Activated CD4-positive, alpha-beta T cell treated with anti-CD3 and anti-CD28 coated beads, Interleukin-2, Interleukin-4, amounts not matched to agents 100 ng/mL and 50 ng/mL, durations not matched to agents 16 hours and 8 hours (primary cell): ENCODE measurements around the gene TMEM14A.
"Not testable (repeated sequence)": the region's sequence is repeated elsewhere in the genome, so short reads cannot be mapped to it uniquely, and the experiment has no call there.

ENCODE experiments used
- DNase-seq: peaks from one replicate; pipeline ENCODE4 v3.0.0-alpha.2; 2020; ENCODE audit warnings: low spot score

Gene TMEM14A

DNA sequence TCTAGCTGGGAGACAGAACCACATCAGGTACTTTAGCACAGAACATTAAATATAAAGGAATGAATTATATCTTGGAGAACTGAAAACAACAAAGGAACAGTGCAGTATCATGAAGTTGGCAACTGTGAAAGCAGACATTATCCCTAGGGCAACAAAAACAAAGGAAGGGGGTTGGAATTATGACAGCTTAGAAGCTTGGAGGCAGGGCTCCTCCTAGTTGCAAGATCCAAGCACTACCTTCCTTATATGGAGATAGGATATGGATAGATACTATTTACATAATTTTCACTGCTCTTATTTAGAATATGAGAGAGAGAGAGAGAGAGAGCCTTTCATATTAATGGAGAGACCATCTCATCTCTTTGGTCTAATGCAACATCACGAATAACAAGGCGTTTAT lies 27.0 kb downstream of the TMEM14A start:
- DNase-seq = no peak

- no peak for DNase-seq
Observed at GRCh38 chr6:52704060-52704459, 33.1 kb downstream of the TMEM14A start.

DNA sequence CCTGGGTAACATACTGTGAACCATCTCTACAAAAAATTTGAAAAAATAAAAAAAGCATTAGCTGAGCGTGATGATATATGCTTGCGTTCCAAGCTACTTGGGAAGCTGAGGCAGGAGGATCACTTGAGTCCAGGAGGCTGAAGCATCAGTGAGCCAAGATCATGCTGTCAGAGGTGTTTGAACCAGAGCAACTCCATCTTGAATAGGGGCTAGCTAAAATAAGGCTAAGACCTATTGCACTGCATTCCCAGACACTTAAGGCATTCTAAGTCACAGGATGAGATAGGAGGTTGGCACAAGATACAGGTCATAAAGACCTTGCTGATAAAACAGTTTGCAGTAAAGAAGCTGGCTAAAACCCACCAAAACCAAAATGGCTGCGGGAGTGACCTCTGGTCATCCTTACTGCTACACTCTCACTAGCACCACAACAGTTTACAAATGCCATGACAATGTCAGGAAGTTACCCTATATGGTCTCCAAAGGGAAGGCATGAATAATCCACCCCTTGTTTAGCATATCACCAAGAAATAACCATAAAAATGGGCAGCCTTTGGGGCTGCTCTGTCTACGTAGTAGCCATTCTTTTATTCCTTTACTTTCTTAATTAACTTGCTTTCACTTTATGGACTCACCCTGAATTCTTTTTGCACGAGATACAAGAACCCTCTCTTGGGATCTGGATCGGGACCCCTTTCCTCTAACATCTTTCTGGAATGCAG lies 34.0 kb downstream of the TMEM14A start:
- DNase-seq = not testable (repeated sequence)

GRCh38 chr6:52706001-52706400 lies 35.1 kb downstream of the TMEM14A start:
- DNase-seq = no peak

DNA sequence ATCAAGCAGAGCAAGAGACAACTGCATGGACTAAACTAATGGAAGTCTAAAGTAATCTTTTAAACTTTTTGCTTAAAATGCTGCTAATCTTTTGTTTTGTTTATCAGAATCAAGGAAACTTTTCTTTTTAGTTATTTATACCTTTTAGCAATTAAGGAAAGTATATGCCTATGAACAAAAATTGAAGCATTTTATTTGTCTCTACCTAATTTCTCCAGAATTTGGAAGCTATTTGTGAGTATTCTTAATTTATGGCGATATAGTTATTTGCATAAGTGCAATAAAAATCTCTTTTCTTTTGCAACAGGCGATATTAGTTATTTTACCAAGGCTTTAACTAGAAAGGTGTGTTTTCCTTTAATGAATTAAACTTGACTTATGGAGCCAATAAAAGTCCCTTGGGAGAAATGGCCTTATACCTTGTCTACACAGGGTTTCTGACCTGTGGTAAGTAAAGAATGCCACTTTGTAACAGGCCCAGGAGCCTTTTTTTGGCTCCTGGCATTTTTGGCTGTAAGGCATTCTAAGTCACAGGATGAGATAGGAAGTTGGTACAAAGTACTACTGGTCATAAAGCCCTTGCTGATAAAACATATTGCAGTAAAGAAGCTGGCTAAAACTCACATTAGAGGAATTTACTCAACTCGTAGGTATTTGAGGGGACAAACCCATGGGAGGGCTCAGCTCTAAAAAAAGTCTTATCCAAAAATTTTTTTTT lies 37.2 kb downstream of the TMEM14A start:
- DNase-seq = no peak

GRCh38 chr6:52712136-52712535 lies 41.2 kb downstream of the TMEM14A start:
- no peak for DNase-seq

- not testable (repeated sequence) for DNase-seq
Observed at GRCh38 chr6:52714761-52715160, 43.8 kb downstream of the TMEM14A start.

GRCh38 chr6:52718550-52718949 lies 47.6 kb downstream of the TMEM14A start:
- no peak for DNase-seq

DNA sequence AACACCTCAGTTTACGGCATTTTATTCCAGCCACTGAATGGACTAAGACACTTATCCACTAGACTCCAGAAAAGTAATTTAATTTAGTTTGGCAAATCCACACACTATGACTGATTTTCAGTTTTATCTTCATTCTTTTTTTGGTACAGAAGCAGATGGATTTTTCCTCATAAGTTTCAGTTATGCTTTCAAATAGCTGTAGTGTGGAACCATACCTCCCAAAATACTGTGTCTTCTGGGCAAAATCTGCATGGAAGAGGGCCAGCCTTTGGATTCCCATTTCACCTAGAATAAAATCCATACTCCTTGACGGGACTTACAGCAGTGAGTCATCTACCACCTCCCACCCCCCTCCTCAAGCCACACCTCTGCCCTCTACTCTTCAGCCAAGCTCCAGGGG lies 49.4 kb downstream of the TMEM14A start:
- DNase-seq = no peak

DNA sequence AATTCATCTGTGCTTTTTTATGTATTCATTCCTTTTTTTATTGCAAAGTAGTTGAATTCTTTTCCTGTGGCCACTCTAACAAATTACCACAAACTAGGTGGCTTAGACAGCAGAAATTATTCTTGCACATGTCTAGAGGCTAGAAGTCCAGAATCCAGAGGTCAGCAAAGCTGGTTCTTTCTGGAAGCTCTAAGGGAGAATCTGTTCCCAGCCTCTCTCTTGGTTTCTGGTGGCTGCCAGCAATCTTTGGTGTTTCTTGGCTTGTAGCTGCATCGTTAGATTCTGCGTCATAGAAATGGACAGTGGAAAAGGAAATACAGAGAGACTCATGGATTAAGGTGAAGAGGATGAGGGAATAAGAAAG lies 53.1 kb downstream of the TMEM14A start:
- DNase-seq = no peak

- DNase-seq = peak; percentile 53
Observed at GRCh38 chr6:52724406-52725121, 53.7 kb downstream of the TMEM14A start.

DNA sequence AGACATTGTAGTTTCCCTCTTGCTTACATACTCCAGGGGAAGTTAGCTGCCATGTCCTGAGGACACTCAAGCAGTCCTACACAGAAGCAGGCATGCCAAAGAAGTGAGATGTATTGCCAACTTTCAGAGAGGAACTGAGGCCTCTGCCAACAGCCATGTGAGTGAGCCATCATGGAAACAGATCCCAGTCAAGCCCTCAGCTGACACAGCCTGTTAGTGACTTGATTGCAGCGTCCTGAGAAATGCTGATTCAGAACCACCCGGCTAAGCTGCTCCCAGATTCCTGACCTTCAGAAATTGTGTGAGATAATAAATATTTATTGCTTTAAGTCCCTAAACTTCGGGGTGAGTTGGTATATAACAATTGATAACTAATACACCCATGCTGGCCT lies 54.2 kb downstream of the TMEM14A start:
- no peak for DNase-seq

GRCh38 chr6:52725535-52726192 lies 54.8 kb downstream of the TMEM14A start:
- no peak for DNase-seq

DNA sequence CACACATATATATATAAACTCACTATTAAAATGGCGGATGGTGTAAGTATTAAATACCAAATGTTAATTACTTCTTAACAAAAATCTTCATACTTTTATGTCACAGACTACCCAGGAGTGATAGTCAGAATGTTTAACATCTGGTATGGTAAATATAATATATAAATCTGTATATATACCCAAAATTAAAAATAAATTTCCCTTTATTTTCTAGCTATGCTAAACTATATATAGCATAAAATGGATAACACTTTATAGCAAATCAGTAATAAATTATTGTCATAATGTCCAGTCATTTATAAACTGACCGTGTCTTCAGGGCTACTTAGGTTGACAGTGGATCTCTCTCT lies 55.3 kb downstream of the TMEM14A start:
- DNase-seq = no peak

GRCh38 chr6:52726741-52727535 lies 56.0 kb downstream of the TMEM14A start:
- DNase-seq = no peak

GRCh38 chr6:52727908-52728307 lies 57.0 kb downstream of the TMEM14A start:
- no peak for DNase-seq

GRCh38 chr6:52728394-52728793 lies 57.5 kb downstream of the TMEM14A start:
- DNase-seq = no peak

GRCh38 chr6:52729576-52729975 lies 58.7 kb downstream of the TMEM14A start:
- DNase-seq = no peak

DNA sequence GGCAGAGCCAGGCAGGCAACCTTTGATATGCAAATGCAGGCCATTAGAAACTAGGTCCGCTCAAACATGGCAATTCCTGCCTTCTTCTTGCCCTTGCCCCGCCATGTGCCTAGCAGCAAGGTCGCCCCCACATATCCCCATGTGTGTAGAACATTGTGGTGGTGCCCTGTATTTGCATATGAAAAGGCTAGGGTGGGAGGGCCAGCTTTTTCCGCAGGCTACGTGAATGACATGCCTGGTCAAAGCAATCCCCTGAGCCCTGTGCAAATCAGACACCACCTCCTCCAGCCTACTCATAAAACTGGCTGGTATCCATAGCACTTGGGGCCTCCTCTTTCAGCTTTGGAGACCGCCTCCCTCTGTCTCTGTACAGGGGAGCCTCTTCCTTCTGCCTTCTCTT lies 60.8 kb downstream of the TMEM14A start:
- DNase-seq = no peak

GRCh38 chr6:52733172-52733571 lies 62.3 kb downstream of the TMEM14A start:
- no peak for DNase-seq

DNA sequence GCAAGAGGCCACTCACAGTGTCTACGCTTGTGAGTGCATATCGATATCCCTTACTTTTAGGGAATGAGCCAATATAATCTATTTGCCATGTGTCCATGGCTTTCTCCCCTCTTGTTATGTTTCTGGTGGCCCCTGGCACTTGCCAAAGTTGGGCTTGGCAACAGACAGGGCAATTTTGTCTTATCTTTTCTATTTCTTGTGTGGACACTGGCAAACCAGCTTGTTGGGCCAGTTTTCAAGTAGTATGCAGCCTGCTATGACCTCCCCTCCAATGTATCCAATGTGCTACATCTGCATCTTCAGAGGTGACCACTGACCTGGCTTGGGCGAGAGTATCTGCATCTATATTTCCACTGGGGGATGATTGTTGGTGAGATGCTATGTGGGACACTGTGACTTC lies 63.2 kb downstream of the TMEM14A start:
- no peak for DNase-seq

DNA sequence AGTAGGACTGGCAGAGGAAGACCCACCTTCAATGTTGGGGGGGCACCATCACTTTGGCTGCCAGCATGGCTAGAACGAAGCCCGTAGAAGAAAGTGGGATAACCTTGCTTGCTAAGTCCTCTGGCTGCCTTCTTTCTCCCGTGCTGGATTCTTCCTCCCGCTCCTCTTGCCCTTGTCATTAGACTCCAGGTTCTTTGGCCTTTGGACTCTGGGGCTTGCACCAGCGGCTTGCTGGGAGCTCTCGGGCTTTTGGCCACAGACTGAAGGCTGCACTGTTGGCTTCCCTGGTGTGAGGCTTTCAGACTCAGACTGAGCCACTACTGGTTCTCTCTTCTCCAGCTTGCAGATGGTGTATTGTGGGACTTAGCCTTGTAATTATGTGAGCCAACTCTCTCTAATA lies 64.2 kb downstream of the TMEM14A start:
- no peak for DNase-seq
